ENCODE data around the gene NR3C2.
"Not testable (repeated sequence)": the region's sequence is repeated elsewhere in the genome, so short reads cannot be mapped to it uniquely, and the experiment has no call there.

NR3C2 gene

DNA sequence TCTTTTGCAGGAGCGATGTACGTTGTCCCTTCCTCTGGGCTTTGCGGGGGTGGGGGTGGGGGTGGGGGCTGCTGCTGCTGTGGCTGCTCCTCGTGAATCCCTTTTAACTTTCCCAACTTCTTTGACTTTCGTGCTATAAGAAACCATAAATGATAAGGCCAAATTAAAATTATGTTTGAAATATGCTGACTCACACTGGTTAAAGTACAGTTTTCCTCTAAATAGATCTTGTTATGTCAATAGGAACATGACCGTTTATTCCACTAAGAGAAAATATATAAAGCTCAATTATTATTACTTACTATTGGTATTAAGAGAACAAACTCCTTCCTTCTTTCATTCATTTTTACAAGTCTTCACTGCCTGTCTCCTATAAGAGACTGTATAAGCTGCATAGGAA lies 287.4 kb downstream of the NR3C2 start:
- H3K9me3 ChIP-seq (ENCODE audit: low read length): no peaks in the 10 kb centered on the region
- H3K27ac ChIP-seq (ENCODE audit: low read depth, low read length): no peak overlapping the region
- no peak overlapping the region for H3K9ac ChIP-seq (ENCODE audit: low read length)
- no peaks in the 10 kb centered on the region for H3K36me3 ChIP-seq (ENCODE audit: insufficient read depth, low read length)
- no peaks in the 10 kb centered on the region for H3K27me3 ChIP-seq (ENCODE audit: control insufficient read depth in 1 of 2, insufficient read depth in 2 of 2, low read length in 2 of 2)
- H3K4me3 ChIP-seq (ENCODE audit: low read depth in 1 of 2, low read length in 2 of 2): no peak overlapping the region
- no peaks in the 10 kb centered on the region for H3K4me1 ChIP-seq (ENCODE audit: insufficient read depth, low read length)

DNA sequence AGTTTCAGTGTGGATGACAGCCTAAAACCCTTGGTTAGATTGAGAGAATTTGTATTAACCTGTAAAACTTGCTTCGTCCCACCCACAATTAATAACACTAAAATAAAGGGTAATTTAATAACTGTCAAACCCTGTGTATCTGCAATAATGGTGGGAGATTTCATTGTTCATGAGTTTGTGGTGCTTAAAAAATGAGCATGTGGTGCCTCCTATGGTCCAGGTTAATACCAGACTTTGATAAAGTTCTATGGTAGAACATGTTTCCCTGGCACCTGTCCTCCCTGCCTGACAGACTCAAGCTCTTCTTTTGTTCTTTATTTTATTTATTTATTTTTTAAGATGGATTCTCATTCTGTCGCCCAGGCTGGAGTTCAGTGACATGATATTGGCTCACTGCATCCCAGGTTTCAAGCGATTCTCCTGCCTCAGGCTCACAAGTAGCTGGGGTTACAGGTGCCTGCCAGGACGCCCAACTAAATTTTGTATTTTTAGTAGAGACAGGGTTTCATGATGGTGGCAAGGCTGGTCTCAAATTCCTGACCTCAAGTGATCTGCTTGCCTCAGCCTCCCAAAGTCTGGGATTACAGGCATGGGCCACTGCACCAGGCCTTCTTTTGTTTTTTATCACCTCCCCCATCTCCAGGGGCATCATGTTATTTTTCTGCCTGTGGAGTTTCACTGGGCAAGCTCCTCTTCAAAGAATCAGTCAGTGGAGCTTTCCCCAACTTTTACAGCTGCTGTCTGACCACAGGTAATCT lies 289.2 kb downstream of the NR3C2 start:
- Histone ChIP-seq H3K27ac (ENCODE audit: low read depth, low read length) (no peak overlapping the region), H3K4me3 (ENCODE audit: low read depth in 1 of 2, low read length in 2 of 2) (no peak overlapping the region), H3K27me3 (ENCODE audit: control insufficient read depth in 1 of 2, insufficient read depth in 2 of 2, low read length in 2 of 2) (no peaks in the 10 kb centered on the region), H3K4me1 (ENCODE audit: insufficient read depth, low read length) (no peaks in the 10 kb centered on the region), H3K9ac (ENCODE audit: low read length) (no peak overlapping the region), H3K9me3 (ENCODE audit: low read length) (no peaks in the 10 kb centered on the region), H3K36me3 (ENCODE audit: insufficient read depth, low read length) (no peaks in the 10 kb centered on the region)

DNA sequence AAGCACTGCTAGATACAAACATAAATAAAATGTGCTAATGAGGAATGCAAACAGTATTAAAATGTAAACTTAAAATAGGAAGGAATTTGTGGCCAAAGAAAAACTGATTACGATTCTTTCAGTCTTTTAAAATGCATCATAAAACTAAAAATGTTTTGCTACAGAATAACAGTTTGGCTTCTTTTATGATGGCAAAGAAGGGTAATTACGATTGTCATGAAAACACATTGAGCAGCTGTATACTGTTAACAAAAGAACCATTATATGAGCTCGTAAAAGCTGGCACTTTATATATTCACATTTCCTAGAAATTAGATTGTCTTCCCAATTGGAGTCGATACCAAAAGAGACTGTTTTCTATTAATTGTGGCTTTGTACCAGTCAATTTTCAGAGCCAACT lies 290.4 kb downstream of the NR3C2 start:
- Histone ChIP-seq H3K9ac (ENCODE audit: low read length) (no peak overlapping the region), H3K27me3 (ENCODE audit: control insufficient read depth in 1 of 2, insufficient read depth in 2 of 2, low read length in 2 of 2) (no peaks in the 10 kb centered on the region)

DNA sequence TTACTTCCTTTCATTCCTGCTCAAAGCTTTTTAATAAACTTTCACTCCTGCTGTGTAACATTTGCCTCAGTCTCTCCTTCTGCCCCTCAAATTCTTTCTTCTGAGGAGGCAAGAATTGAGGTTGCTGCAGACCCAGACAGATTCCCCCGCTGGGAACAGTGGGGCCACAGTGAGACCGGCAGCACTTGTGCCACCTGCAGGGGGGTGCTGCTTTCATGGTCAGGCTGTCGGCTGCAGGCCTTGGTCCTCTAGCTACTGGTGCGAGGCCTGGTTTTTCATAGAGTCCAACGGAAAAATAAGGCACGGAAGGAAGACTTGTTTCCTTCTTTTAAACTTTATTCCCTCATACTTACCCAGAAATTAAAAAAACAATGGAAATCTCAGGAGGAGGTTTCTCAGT lies 296.7 kb downstream of the NR3C2 start:
- Histone ChIP-seq H3K4me1 (ENCODE audit: insufficient read depth, low read length) (no peaks in the 10 kb centered on the region), H3K9ac (ENCODE audit: low read length) (no peak overlapping the region), H3K9me3 (ENCODE audit: low read length) (no peaks in the 10 kb centered on the region), H3K4me3 (ENCODE audit: low read depth in 1 of 2, low read length in 2 of 2) (no peak overlapping the region), H3K27ac (ENCODE audit: low read depth, low read length) (no peak overlapping the region), H3K27me3 (ENCODE audit: control insufficient read depth in 1 of 2, insufficient read depth in 2 of 2, low read length in 2 of 2) (no peaks in the 10 kb centered on the region), H3K36me3 (ENCODE audit: insufficient read depth, low read length) (peaks cover 11% of the 10 kb centered on the region)

More for the DNA sequence above, 290.4 kb downstream of the NR3C2 start:
- H3K9me3 ChIP-seq (ENCODE audit: low read length): no peaks in the 10 kb centered on the region
- no peak overlapping the region for H3K4me3 ChIP-seq (ENCODE audit: low read depth in 1 of 2, low read length in 2 of 2)
- H3K4me1 ChIP-seq (ENCODE audit: insufficient read depth, low read length): no peaks in the 10 kb centered on the region
- H3K36me3 ChIP-seq (ENCODE audit: insufficient read depth, low read length): no peaks in the 10 kb centered on the region
- no peak overlapping the region for H3K27ac ChIP-seq (ENCODE audit: low read depth, low read length)

DNA sequence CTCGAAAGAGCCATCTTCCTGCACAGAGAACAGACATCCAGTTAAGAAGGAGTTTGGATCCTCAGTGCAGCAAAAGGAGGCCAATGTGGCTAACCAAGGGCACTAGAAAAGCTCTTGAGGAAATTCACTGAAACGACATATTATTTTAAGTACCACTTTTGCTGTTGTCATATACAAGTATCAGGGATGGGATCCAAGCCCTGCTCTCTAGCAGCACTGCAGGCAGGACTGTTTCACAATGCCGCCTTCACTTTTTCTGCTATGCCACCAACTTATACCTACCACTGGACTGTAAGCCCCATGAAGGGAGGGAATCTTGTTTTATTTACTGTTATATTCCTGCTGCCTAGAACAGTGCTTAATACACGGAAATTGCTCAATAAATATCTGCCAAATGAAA lies 299.0 kb downstream of the NR3C2 start:
- no peak overlapping the region for H3K27ac ChIP-seq (ENCODE audit: low read depth, low read length)
- no peaks in the 10 kb centered on the region for H3K9me3 ChIP-seq (ENCODE audit: low read length)
- H3K27me3 ChIP-seq (ENCODE audit: control insufficient read depth in 1 of 2, insufficient read depth in 2 of 2, low read length in 2 of 2): no peaks in the 10 kb centered on the region
- H3K9ac ChIP-seq (ENCODE audit: low read length): no peak overlapping the region
- H3K36me3 ChIP-seq (ENCODE audit: insufficient read depth, low read length): peaks cover 11% of the 10 kb centered on the region
- H3K4me3 ChIP-seq (ENCODE audit: low read depth in 1 of 2, low read length in 2 of 2): no peak overlapping the region
- H3K4me1 ChIP-seq (ENCODE audit: insufficient read depth, low read length): no peaks in the 10 kb centered on the region

DNA sequence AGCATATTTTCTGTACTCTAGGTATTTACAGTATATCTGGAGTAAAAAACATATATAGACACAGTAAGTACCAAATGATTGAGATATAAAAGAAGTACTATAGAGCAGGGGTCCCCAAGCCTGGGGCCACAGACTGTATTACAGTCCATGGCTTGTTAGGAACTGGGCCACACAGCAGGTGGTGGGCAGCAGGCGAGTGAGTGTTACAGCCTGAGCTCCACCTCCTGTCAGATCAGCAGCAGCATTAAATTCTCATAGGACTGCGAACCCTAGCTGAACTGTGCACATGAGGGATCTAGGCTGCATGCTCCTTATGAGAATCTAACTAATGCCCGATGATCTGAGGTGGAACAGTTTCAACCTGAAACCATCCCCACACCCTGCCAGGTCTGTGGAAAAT lies 300.7 kb downstream of the NR3C2 start:
- H3K36me3 ChIP-seq (ENCODE audit: insufficient read depth, low read length): peaks cover 11% of the 10 kb centered on the region
- no peak overlapping the region for H3K4me3 ChIP-seq (ENCODE audit: low read depth in 1 of 2, low read length in 2 of 2)
- H3K9ac ChIP-seq (ENCODE audit: low read length): no peak overlapping the region
- H3K27me3 ChIP-seq (ENCODE audit: control insufficient read depth in 1 of 2, insufficient read depth in 2 of 2, low read length in 2 of 2): no peaks in the 10 kb centered on the region
- no peaks in the 10 kb centered on the region for H3K9me3 ChIP-seq (ENCODE audit: low read length)
- no peak overlapping the region for H3K27ac ChIP-seq (ENCODE audit: low read depth, low read length)
- H3K4me1 ChIP-seq (ENCODE audit: insufficient read depth, low read length): no peaks in the 10 kb centered on the region

DNA sequence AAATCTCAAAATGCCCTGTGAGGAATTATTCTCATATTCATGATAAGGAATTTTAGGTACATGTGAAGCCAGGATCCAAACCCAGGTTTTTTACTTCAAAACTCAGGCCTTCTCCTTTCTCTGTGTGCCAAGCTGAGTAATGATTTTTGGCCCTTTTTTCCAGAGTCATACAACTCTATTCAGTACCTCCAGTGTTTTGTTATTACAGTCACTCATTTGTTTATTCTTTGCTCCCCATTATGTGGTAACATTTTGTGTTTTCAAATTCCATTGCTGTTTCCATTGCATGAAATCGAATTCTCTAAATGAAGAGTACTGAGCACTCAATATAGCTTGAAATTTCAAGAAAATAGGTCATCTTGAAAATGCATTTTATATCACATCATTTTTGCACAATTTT lies 315.4 kb downstream of the NR3C2 start:
- no peak overlapping the region for H3K27ac ChIP-seq (ENCODE audit: low read depth, low read length)
- H3K4me1 ChIP-seq (ENCODE audit: insufficient read depth, low read length): no peaks in the 10 kb centered on the region
- H3K4me3 ChIP-seq (ENCODE audit: low read depth in 1 of 2, low read length in 2 of 2): no peak overlapping the region
- H3K9ac ChIP-seq (ENCODE audit: low read length): no peak overlapping the region
- no peaks in the 10 kb centered on the region for H3K9me3 ChIP-seq (ENCODE audit: low read length)
- no peaks in the 10 kb centered on the region for H3K36me3 ChIP-seq (ENCODE audit: insufficient read depth, low read length)
- H3K27me3 ChIP-seq (ENCODE audit: control insufficient read depth in 1 of 2, insufficient read depth in 2 of 2, low read length in 2 of 2): no peaks in the 10 kb centered on the region

DNA sequence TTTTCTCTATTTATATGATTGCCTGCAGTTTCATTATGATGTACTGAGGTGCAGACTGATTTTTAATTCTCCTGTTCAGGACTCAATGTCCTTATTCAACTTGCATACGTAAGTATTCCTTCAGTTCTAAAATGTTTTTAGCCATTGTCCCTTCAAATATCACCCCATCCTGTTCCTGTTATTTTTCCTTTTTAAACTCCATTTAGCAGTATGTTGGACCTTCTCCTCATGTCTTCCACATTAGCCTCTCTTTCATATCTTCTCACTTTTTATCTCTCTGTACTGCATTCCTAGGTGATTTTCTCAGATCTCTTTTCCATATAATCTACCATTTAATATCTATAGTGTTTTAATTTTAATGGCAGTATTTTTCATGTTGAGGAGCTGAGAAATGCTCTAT lies 317.7 kb downstream of the NR3C2 start:
- Histone ChIP-seq H3K27ac (ENCODE audit: low read depth, low read length) (no peak overlapping the region), H3K4me1 (ENCODE audit: insufficient read depth, low read length) (no peaks in the 10 kb centered on the region), H3K4me3 (ENCODE audit: low read depth in 1 of 2, low read length in 2 of 2) (no peak overlapping the region), H3K9ac (ENCODE audit: low read length) (no peak overlapping the region), H3K27me3 (ENCODE audit: control insufficient read depth in 1 of 2, insufficient read depth in 2 of 2, low read length in 2 of 2) (no peaks in the 10 kb centered on the region), H3K9me3 (ENCODE audit: low read length) (no peaks in the 10 kb centered on the region), H3K36me3 (ENCODE audit: insufficient read depth, low read length) (peaks cover 5% of the 10 kb centered on the region)

DNA sequence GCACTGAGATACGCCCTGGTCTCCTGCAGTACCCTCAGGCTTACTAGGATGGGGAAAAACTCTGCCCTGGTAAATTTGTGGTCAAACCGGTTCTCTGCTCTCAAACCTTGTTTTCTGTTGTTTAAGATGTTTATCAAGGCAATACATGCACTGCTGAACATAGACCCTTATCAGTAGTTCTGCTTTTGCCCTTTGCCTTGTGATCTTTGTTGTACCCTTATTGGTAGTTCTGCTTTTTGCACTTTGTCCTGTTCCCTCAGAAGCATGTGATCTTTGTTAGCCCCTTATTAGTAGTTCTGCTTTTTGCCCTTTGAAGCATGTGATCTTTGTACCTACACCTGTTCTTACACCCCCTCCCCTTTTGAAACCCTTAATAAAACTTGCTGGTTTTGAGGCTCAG lies 319.1 kb downstream of the NR3C2 start:
- not testable (repeated sequence) for H3K4me3 ChIP-seq (ENCODE audit: low read depth in 1 of 2, low read length in 2 of 2); H3K9me3 ChIP-seq (ENCODE audit: low read length); H3K4me1 ChIP-seq (ENCODE audit: insufficient read depth, low read length); H3K36me3 ChIP-seq (ENCODE audit: insufficient read depth, low read length); H3K27me3 ChIP-seq (ENCODE audit: control insufficient read depth in 1 of 2, insufficient read depth in 2 of 2, low read length in 2 of 2); H3K27ac ChIP-seq (ENCODE audit: low read depth, low read length); H3K9ac ChIP-seq (ENCODE audit: low read length)

DNA sequence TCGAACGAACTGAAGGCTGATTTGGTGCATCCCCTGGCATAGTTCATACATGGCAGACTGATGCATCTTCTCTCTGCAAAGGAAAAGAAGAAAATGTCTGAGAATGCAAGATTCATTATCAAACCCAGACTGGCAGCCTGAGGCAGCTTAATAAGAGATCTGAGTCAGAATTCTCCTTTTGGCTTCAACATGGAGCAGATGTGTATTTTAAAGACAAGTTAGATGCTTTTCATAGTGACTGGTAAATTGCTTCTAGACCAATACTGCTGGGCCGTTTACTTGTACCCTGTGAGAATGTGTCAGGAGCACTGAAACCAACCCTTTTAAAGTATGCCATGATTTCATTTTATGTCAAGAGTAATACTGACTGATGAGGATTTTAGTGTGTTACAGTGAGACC lies 322.0 kb downstream of the NR3C2 start:
- Histone ChIP-seq H3K4me3 (ENCODE audit: low read depth in 1 of 2, low read length in 2 of 2) (no peak overlapping the region), H3K27ac (ENCODE audit: low read depth, low read length) (no peak overlapping the region), H3K9me3 (ENCODE audit: low read length) (no peaks in the 10 kb centered on the region), H3K9ac (ENCODE audit: low read length) (no peak overlapping the region), H3K36me3 (ENCODE audit: insufficient read depth, low read length) (peaks cover 13% of the 10 kb centered on the region), H3K4me1 (ENCODE audit: insufficient read depth, low read length) (peaks cover 9% of the 10 kb centered on the region), H3K27me3 (ENCODE audit: control insufficient read depth in 1 of 2, insufficient read depth in 2 of 2, low read length in 2 of 2) (no peaks in the 10 kb centered on the region)

DNA sequence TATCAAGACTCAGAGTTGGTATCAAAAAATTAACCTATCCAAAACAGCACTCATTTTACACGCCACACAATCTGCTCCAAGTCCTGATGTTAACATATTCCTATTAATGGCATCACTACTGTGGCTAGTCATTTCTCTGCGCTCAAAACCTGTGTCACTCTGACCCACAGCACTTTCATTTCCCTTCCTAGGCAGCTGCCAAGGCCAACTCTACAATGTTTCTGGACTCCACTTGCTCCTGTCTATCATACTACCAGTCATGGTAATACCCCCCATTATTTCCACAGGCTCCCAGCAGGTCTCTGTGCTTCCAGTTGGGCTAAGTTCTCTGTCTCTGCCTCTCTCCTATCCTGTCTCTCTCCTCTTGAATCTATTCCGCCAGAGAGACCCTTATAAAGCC lies 323.6 kb downstream of the NR3C2 start:
- Histone ChIP-seq H3K9ac (ENCODE audit: low read length) (no peak overlapping the region), H3K4me1 (ENCODE audit: insufficient read depth, low read length) (peaks cover 9% of the 10 kb centered on the region), H3K27me3 (ENCODE audit: control insufficient read depth in 1 of 2, insufficient read depth in 2 of 2, low read length in 2 of 2) (no peaks in the 10 kb centered on the region), H3K36me3 (ENCODE audit: insufficient read depth, low read length) (peaks cover 16% of the 10 kb centered on the region), H3K27ac (ENCODE audit: low read depth, low read length) (no peak overlapping the region), H3K4me3 (ENCODE audit: low read depth in 1 of 2, low read length in 2 of 2) (no peak overlapping the region), H3K9me3 (ENCODE audit: low read length) (no peaks in the 10 kb centered on the region)

DNA sequence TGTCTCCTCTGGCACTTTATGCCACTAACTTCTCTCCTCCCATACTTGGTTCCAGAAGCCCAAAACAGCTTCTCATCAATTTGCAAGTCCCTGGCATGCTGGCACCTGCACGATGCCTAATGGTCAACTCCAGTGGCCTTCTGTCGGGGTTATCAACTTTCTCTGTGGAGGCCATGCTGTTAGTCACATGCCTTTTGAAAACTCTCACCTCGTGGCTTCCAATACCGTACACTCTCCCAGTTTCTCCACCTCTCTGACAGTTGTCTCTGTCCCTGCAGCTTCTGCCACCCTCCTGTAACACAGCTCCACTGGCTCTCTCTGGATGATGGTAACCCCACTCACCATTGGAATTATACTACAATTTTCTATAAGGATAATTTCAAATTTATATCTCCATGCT lies 324.0 kb downstream of the NR3C2 start:
- no peak overlapping the region for H3K9ac ChIP-seq (ENCODE audit: low read length)

More for the DNA sequence above, 324.0 kb downstream of the NR3C2 start:
- peaks cover 19% of the 10 kb centered on the region for H3K36me3 ChIP-seq (ENCODE audit: insufficient read depth, low read length)
- no peak overlapping the region for H3K4me3 ChIP-seq (ENCODE audit: low read depth in 1 of 2, low read length in 2 of 2)
- H3K27ac ChIP-seq (ENCODE audit: low read depth, low read length): no peak overlapping the region
- no peaks in the 10 kb centered on the region for H3K9me3 ChIP-seq (ENCODE audit: low read length)
- no peaks in the 10 kb centered on the region for H3K27me3 ChIP-seq (ENCODE audit: control insufficient read depth in 1 of 2, insufficient read depth in 2 of 2, low read length in 2 of 2)
- H3K4me1 ChIP-seq (ENCODE audit: insufficient read depth, low read length): peaks cover 9% of the 10 kb centered on the region

Data from muscle layer of colon (tissue), 2 donors.